GM18909 (cell line): Measurements from ENCODE around the gene HSPA12B.

Source experiments
- ATAC-seq: cut with Tn5 transposase; IDR thresholded peaks from one replicate; pipeline ENCODE4 v1.9.1; 2021; ENCODE audit warnings: mild to moderate bottlenecking; ENCODE audit not compliant: unreplicated experiment, poor library complexity

The HSPA12B gene

GRCh38 chr20:3760655-3761348 is 28.3 kb downstream of the HSPA12B start:
- no peak for ATAC-seq

DNA sequence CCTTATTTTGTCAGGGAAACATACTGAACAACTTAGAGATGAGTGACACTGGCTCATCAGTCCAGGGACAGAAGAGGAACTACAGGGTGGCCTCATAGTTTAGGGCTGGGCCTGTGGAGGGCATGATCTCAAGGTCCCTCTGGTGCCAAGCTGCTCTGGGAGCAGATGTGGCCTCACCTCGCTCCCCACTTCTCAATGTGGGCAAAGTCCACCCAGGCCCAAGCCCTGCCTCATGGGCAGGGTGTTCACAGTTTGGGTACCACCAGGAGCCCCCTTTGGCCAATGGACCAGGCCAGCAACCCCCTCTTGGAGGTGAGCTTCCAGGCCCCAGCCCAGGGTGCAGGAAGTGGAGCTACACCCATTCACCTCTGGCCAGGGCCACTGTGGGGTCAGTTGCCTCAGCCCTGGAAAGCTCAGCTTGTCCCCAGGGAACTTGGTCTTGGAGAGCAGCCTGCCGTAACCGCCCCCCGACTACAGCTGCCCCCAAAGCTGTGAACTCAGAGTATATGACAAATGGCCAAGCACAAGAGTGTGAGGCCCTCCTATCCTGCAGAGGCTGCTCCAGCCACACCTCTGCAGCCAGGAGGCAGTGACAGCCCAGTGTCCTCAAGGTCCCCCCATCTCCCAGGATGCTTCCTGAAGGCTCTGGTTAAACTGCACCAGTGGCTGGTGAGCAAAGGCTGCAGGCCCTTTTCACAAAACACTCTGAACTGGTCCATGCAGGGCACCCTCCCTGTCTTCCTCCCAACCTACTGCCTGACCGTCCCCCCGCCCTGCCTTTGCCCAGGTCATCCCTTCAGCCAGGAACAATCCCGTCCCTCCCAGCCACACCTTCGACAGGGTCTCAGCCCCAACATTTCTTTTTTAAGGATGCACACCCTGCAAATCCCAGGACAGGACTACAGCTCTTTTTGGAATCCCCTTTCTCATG is 31.5 kb downstream of the HSPA12B start:
- ATAC-seq = no peak

- ATAC-seq = no peak
These were observed 32.2 kb downstream of the HSPA12B start for GRCh38 chr20:3764659-3765058.

- no peak for ATAC-seq
These were observed 32.8 kb downstream of the HSPA12B start for GRCh38 chr20:3765171-3765882.

GRCh38 chr20:3766422-3767109 is 34.1 kb downstream of the HSPA12B start:
- ATAC-seq = no peak

- no peak for ATAC-seq
These were observed 34.6 kb downstream of the HSPA12B start for GRCh38 chr20:3767110-3767426.

DNA sequence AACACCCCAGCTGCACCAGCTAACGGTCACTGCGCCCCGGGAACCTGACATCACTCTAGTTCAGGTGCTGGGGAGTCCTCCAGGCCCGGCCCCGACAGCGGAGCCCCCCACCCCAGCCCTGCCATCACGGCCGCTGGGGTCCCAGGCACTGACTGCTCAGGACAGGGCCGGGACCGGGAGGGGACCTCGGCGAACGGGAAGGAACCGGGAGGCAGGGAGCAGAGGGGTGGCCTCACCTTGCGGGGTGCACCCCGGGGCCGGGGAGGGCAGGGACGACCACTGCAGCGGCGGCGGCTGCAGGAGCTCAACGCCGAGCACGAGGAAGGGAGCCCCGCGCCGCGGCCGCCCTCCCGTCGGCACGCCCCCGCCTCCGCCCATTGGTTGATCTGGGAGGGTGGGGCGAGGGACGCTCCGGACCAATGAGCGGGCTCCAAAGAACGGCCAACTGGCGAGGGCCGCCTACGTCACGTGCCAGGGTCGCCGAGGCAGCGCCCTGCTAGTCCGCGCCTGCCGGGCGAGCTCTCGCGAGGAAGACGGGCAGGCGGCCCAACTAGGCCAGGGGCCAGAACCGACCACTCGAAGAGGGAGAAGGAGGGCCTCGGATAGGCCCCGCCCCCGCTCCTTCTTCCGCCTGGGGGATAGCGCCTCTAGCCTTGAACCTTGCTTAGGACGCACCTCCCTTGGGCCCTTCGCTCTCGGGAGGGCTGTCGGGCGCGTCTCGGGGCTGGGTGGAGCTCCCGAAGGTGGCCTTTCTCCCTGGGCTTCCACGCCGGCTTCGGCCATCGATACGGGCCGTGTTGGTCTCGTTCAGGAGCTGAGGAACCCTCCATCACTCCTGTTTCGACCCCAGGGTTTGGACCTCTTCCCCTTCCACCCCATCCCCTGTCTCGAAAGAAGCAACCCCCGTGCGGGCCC is 35.2 kb downstream of the HSPA12B start, which contains the start of gene ADISSP:
Gene ADISSP (minus strand): TSS at position 327 of the 915 bp plus-strand sequence. CDS start 7,653 bp downstream, outside the sequence.
- ATAC-seq = peak; percentile 93

DNA sequence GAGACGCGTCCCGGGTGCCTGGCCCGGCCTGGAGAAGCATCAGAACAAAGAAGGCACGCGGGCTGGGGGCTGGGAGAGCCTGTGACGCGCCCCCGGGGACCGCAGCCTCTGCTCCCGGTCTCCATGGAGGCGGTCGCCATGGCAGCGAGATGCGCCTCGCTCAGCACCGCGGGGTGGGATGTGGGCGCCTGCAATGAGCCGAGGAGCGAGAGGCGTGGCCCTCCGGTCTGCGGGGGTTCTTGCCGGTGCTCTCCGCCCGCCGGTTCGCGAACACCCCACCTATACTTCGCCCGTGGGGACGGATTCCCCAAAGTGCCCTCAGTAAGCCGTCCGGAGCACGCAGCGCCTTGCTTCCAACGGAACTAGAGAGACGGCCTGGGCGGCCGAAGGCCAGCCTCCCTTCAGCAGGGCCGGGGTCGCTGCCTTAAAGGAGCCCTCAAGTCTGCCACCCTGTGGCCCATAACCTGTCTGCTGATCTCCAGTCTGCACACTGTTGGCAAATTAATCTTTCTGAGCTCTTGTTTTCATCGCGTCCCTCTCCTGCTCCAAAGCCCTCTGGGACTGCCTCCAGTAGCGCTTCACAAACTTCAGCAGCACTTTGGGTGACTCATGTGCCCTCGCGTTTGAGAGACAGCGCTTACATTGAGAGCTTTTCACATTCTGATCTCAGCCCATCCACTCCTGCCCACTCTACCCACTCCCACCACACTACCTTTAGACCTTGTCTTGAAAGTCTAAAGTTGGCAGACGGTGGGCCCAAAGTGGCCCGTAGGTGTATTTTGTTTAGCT is 36.1 kb downstream of the HSPA12B start:
- peak; percentile 42 for ATAC-seq

DNA sequence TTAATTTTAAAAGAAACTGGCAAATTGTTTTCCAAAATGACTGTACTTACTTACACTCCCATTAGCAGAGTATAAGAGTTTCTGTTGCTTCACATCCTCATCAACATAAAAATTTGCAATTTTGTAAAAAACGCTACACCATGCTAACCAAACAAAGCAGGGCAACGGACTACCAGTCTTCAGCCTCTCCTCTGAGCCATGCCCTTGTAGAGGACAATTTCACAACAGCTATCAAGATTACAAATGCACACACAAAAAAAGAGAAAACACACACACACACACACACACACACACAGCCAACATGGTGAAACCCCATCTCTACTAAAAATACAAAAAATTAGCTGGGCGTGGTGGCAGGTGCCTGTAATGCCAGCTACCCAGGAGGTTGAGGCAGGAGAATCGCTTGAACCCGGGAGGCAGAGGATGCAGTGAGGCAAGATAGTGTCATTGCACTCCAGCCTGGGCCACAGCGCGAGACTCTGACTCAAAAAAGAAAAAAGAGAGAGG is 39.1 kb downstream of the HSPA12B start:
- ATAC-seq = no peak

DNA sequence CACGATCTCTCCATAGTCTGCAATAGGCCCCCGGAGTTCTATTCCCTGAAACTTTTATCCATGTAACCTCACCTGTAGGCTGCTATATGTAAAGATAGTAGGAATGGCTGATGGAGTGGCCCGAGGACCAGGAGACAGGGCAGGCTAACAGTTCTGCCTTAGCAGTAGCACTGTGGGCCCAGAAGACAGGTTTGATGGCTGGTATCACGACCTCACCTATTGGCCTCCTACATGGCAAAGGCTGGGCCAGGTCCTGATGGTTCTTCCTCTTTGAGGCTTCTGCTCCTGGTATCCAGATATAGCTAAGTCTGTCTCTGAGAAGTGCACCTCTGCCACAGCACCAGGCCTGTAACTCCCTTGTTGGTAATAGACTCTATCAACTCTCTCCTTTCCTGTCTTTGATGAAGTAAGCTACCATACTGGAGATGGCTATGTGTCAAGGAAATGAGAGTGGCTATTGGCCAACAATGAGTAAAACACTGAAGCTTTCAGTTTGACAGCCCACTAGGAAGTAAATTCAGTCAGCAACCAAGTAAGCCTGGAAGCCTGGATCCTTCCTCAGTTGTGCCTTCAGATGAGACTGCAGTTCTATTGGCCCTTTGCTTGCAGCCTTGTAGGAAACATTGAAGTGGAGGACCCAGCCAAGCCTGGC is 43.1 kb downstream of the HSPA12B start:
- ATAC-seq = no peak

DNA sequence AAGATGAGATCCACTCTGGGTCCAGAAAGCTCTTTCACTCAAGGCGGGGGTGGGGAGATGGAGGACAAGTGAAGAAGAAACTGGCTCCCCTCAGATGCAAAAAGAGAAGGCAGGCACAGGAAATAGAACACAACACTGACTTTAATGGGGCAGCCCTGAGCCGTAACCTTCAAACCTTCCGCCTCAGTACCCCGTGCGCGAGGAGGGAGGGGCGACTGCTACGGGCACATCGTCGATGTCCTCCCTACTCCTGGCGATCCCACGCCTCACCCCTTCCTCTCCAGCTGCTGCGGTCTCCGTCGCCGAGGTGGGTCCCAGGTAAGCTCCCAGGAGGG is 44.9 kb downstream of the HSPA12B start:
- no peak for ATAC-seq

- no peak for ATAC-seq
These were observed 45.5 kb downstream of the HSPA12B start for GRCh38 chr20:3777716-3778629.

DNA sequence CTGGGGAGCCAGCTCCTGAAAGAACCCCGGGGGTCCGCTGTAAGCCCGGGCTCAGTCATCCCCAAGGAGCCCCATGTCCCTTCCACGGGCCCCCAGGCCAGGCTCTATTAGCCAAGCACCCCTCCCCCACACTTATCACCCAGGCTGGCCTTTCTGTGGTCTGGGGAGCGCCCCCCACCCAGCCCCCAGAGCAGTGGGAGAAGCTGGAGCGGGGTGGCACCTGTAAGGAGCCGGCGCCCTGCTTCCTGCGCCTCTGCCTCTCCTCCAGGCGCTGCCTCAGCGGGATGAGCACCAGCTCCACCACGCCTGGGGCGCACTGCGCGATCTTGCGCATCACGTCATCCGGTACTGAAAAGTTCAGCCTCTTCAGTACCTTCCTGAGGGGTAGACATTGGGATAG is 46.5 kb downstream of the HSPA12B start:
- no peak for ATAC-seq

DNA sequence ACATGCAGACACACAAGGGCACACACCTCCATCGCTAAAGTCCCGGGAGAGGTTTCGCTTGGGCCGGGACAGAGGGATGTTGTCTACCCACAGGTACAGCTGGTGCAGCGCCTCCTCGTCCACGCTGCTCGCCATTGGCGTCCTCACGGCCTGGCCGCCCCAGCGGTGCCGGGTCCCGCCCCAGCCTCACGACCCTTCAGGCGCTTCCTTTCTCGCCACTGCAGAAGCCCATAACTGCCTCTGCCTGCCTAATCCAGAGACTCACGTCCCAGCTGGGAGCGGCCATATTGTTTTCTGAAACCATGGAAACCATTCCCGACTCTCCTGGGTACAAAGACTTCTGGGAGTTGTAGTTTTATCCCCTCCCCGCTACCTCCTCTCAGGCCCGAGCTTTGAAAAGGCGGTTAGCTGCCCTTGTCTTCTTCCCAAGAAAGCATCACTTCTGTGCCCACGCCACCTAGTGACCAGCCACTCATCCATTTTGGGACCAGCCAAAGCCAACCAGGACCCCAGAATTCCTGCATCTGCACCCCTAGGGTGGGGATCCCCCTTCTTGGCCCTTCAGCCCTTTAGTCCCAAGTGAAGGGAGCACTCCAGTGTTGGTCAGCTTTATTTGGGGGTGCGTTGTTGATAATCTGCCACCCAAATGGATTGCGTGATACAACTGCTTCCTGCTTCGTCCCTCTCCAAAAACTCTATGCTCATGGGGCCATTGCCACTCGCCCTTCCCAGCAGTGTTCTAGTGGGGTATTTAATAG is 48.8 kb downstream of the HSPA12B start, which contains the start of gene SPEF1:
Gene SPEF1 (minus strand): TSS at position 296 of the 758 bp plus-strand sequence. CDS start 161 bp downstream, at position 135.
- ATAC-seq = peak; percentile 57

DNA sequence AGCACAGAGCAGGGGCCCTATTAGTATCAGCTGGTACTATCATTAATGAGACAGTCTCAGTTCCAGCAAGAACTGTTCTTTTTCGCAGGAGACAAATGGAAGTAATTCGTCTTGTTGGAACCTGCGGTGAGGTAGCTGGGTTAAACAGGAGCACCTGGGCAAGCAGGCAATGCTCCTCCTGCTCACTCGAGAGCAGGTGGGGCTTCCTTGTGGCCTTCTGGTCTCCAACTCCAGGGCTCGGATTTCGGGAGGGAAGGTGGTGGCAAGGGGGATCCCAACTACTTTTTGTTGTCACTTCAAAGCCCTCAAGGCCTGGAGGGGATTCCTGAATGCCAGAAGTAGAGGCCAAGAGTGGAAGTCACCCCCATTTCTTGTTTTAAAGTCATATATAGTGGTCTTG is 50.1 kb downstream of the HSPA12B start:
- ATAC-seq = no peak

DNA sequence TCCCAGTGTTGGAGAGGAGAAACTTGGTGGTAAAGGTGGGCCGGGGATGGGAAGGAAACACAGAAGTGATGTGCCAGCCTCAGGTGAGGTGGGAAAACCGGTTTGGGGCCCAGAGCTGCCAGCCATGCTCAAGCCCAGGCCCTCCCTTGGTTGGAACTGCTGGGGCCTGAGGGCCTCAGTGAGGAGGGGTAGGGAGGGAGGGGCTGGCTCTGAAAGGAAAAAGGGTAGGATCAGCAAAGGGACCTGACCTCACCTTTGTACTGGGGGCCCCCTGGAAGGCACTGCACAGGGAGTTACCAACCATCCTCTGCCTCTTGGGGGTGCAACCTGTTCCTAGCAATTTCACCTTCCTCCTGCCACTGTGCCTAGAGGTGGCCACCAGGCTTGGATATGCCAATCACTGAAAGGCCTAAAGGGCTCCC is 50.6 kb downstream of the HSPA12B start:
- ATAC-seq = no peak
